Left ventricle myocardium inferior (tissue), 1 donor: ENCODE data around the gene DIAPH1. TPM values are rescaled to one million over a fixed set of nuclear protein-coding genes. Genes with fewer than 3 reads are reported as not detected.

Experiments
- DNase-seq: peaks from one replicate; pipeline ENCODE4 v3.0.0-alpha.2; 2020
- H3K27ac ChIP-seq: fragments of 200-600 bp; replicated peaks from 2 replicates; pipeline ENCODE4 v1.8.0; 2021
- H3K27me3 ChIP-seq: fragments of 200-600 bp; 2 replicates; pipeline ENCODE4 v1.8.0; 2021; ENCODE audit warnings: low read depth
- H3K36me3 ChIP-seq: fragments of 200-600 bp; 2 replicates; pipeline ENCODE4 v1.8.0; 2021
- H3K4me1 ChIP-seq: fragments of 200-600 bp; 2 replicates; pipeline ENCODE4 v1.8.0; 2021
- H3K4me3 ChIP-seq: fragments of 200-600 bp; 2 replicates; pipeline ENCODE4 v1.8.0; 2021; ENCODE audit warnings: mild to moderate bottlenecking, moderate library complexity
- H3K9me3 ChIP-seq: fragments of 200-600 bp; replicated peaks from 2 replicates; pipeline ENCODE4 v1.8.0; 2021
- CTCF ChIP-seq: fragments of 200-600 bp; IDR thresholded peaks from 2 replicates; pipeline ENCODE4 v1.8.0; 2021; ENCODE audit warnings: antibody characterized with exemption, mild to moderate bottlenecking, borderline replicate concordance
- intact Hi-C: fragments of 100-400 bp; cut with micrococcal nuclease; formaldehyde crosslinking; loops from one replicate; pipeline ENCODE4 v1.11.0; 2022
- total RNA-seq: library from RNA; stranded (reverse); fragmentation: NEBNext Ultra II Directional; extraction: Animal tissue kit (Norgen Biotek cat#: 25700); gene quantifications from one replicate; pipeline ENCODE4 v1.2.1, GENCODE V29; 2021
- donor health status: DM: no; HTN: yes; CAD: no; lungs with severe emphysema.

Gene DIAPH1
- total RNA-seq, 1 donor from 2014 or later = 53.1 TPM

- Histone ChIP-seq H3K36me3 (no peaks in the 10 kb centered on the region), H3K27me3 (no peaks in the 10 kb centered on the region), H3K9me3 (no peaks in the 10 kb centered on the region), H3K4me1 (peaks cover 45% of the 10 kb centered on the region), H3K4me3 (peak overlapping the region; percentile 90), H3K27ac (peak overlapping the region; percentile 86)
- no peak for DNase-seq
- intact Hi-C loops = no loop called here
- no peak for TF ChIP-seq CTCF
These were observed 17.3 kb upstream of the DIAPH1 start for GRCh38 chr5:141636106-141636412.

- Histone ChIP-seq H3K4me3 (peak overlapping the region; percentile 90), H3K27ac (no peak overlapping the region)
These were observed 16.8 kb upstream of the DIAPH1 start for GRCh38 chr5:141635646-141636045.

GRCh38 chr5:141634720-141635119 lies 15.9 kb upstream of the DIAPH1 start:
- no peak for DNase-seq
- no peak overlapping the region for H3K27ac ChIP-seq
- peak overlapping the region; percentile 90 for H3K4me3 ChIP-seq
- H3K36me3 ChIP-seq = peaks cover 8% of the 10 kb centered on the region
- TF ChIP-seq CTCF = no peak
- no peaks in the 10 kb centered on the region for H3K9me3 ChIP-seq
- intact Hi-C loops = no loop called here
- H3K4me1 ChIP-seq = peaks cover 55% of the 10 kb centered on the region
- H3K27me3 ChIP-seq = no peaks in the 10 kb centered on the region

More at GRCh38 chr5:141635646-141636045, 16.8 kb upstream of the DIAPH1 start:
- H3K4me1 ChIP-seq = peaks cover 47% of the 10 kb centered on the region
- intact Hi-C loops = no loop called here
- H3K27me3 ChIP-seq = no peaks in the 10 kb centered on the region
- H3K36me3 ChIP-seq = no peaks in the 10 kb centered on the region
- no peak for DNase-seq
- no peak for TF ChIP-seq CTCF
- H3K9me3 ChIP-seq = no peaks in the 10 kb centered on the region

GRCh38 chr5:141633871-141634561 lies 15.2 kb upstream of the DIAPH1 start:
- Histone ChIP-seq H3K27me3 (no peaks in the 10 kb centered on the region), H3K9me3 (no peaks in the 10 kb centered on the region), H3K4me1 (peaks cover 55% of the 10 kb centered on the region), H3K27ac (no peak overlapping the region), H3K4me3 (no peak overlapping the region), H3K36me3 (peaks cover 15% of the 10 kb centered on the region)
- intact Hi-C loops = no loop called here
- no peak for DNase-seq
- no peak for TF ChIP-seq CTCF

- DNase-seq = no peak
- H3K36me3 ChIP-seq = peaks cover 29% of the 10 kb centered on the region
- no peak for TF ChIP-seq CTCF
- intact Hi-C loops = no loop called here
- H3K4me1 ChIP-seq = peaks cover 49% of the 10 kb centered on the region
- no peaks in the 10 kb centered on the region for H3K27me3 ChIP-seq
- H3K27ac ChIP-seq = no peak overlapping the region
- H3K9me3 ChIP-seq = no peaks in the 10 kb centered on the region
- no peak overlapping the region for H3K4me3 ChIP-seq
These were observed 13.8 kb upstream of the DIAPH1 start for GRCh38 chr5:141632650-141633049.
